HUES6 (cell line): ENCODE results near the gene AGFG1.

Experiments
- H3K27ac ChIP-seq: 2 replicates; pipeline ENCODE4 v1.7.0; 2013; ENCODE audit warnings: low read depth, mild to moderate bottlenecking, low read length, inconsistent platforms
- H3K27me3 ChIP-seq: 2 replicates; pipeline ENCODE4 v1.6.1; 2013; ENCODE audit warnings: low read length; ENCODE audit not compliant: control insufficient read depth, insufficient read depth
- H3K36me3 ChIP-seq: 2 replicates; pipeline ENCODE4 v1.6.1; 2013; ENCODE audit warnings: low read length; ENCODE audit not compliant: control insufficient read depth, insufficient read depth
- H3K4me1 ChIP-seq: 2 replicates; pipeline ENCODE4 v1.6.1; 2013; ENCODE audit warnings: low read length; ENCODE audit not compliant: control insufficient read depth, insufficient read depth
- H3K4me3 ChIP-seq: 2 replicates; pipeline ENCODE4 v1.5.1; 2013; ENCODE audit warnings: low read depth, low read length
- H3K9ac ChIP-seq: one replicate; pipeline ENCODE4 v1.6.1; 2013; ENCODE audit warnings: mild to moderate bottlenecking, low read length
- H3K9me3 ChIP-seq: 2 replicates; pipeline ENCODE4 v1.6.1; 2013; ENCODE audit warnings: low read depth, low read length; ENCODE audit not compliant: control insufficient read depth, insufficient read depth

The AGFG1 gene

GRCh38 chr2:227500301-227500630 is 28.3 kb downstream of the AGFG1 start:
- peaks cover 1% of the 10 kb centered on the region; the same call in 1 of the 2 replicates for H3K36me3 ChIP-seq
- H3K27ac ChIP-seq, result no peak overlapping the region
- no peaks in the 10 kb centered on the region for H3K9me3 ChIP-seq
- H3K4me1 ChIP-seq, result peaks cover 4% of the 10 kb centered on the region; the same call in 1 of the 2 replicates
- no peak overlapping the region for H3K4me3 ChIP-seq
- H3K27me3 ChIP-seq, result no peaks in the 10 kb centered on the region
- H3K9ac ChIP-seq, result no peak overlapping the region

- Histone ChIP-seq H3K9ac (no peak overlapping the region), H3K27me3 (no peaks in the 10 kb centered on the region), H3K4me1 (peaks cover 14% of the 10 kb centered on the region; the same call in 1 of the 2 replicates), H3K9me3 (no peaks in the 10 kb centered on the region), H3K27ac (no peak overlapping the region), H3K4me3 (no peak overlapping the region), H3K36me3 (no peaks in the 10 kb centered on the region)
Observed at GRCh38 chr2:227503433-227504406, 31.8 kb downstream of the AGFG1 start.

- peaks cover 21% of the 10 kb centered on the region for H3K4me1 ChIP-seq
- no peak overlapping the region for H3K4me3 ChIP-seq
- no peaks in the 10 kb centered on the region for H3K36me3 ChIP-seq
- no peaks in the 10 kb centered on the region for H3K27me3 ChIP-seq
- no peak overlapping the region for H3K27ac ChIP-seq
- no peak overlapping the region for H3K9ac ChIP-seq
- no peaks in the 10 kb centered on the region for H3K9me3 ChIP-seq
Observed at GRCh38 chr2:227504700-227505099, 32.7 kb downstream of the AGFG1 start.

- Histone ChIP-seq H3K9me3 (no peaks in the 10 kb centered on the region), H3K4me3 (no peak overlapping the region), H3K36me3 (no peaks in the 10 kb centered on the region), H3K9ac (no peak overlapping the region), H3K27ac (no peak overlapping the region), H3K4me1 (peaks cover 38% of the 10 kb centered on the region), H3K27me3 (no peaks in the 10 kb centered on the region)
Observed at GRCh38 chr2:227506456-227506855, 34.5 kb downstream of the AGFG1 start.

DNA sequence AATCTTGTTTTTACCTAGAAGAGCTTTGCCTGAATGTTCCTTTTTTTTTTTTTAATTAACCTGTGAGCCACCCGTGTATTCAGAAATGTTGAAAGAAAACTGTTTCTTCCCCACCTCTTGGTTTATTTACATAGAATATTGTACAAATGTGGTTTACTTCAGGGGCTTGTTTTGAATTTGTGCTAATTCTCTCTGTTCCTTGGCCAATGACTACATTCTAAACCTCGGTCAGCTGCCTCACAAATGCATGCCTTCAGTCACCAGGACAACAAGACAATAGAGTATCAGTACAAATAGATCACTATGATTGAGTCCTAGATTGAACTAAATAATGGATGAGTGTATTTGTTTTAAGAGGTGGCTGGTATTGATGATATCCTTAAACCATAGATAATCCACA is 36.0 kb downstream of the AGFG1 start:
- Histone ChIP-seq H3K4me1 (peaks cover 40% of the 10 kb centered on the region), H3K36me3 (no peaks in the 10 kb centered on the region), H3K27ac (peak overlapping the region; percentile 29), H3K9me3 (no peaks in the 10 kb centered on the region), H3K9ac (no peak overlapping the region), H3K4me3 (no peak overlapping the region), H3K27me3 (no peaks in the 10 kb centered on the region)

GRCh38 chr2:227509076-227509475 is 37.1 kb downstream of the AGFG1 start:
- Histone ChIP-seq H3K9me3 (no peaks in the 10 kb centered on the region), H3K4me3 (no peak overlapping the region), H3K4me1 (peaks cover 45% of the 10 kb centered on the region), H3K27me3 (no peaks in the 10 kb centered on the region), H3K27ac (no peak overlapping the region), H3K9ac (no peak overlapping the region), H3K36me3 (no peaks in the 10 kb centered on the region)

GRCh38 chr2:227509824-227510619 is 38.1 kb downstream of the AGFG1 start:
- Histone ChIP-seq H3K4me1 (peaks cover 53% of the 10 kb centered on the region), H3K36me3 (no peaks in the 10 kb centered on the region), H3K9ac (no peak overlapping the region), H3K9me3 (no peaks in the 10 kb centered on the region), H3K4me3 (no peak overlapping the region), H3K27ac (no peak overlapping the region), H3K27me3 (no peaks in the 10 kb centered on the region)

GRCh38 chr2:227510620-227510958 is 38.6 kb downstream of the AGFG1 start:
- H3K27ac ChIP-seq, result no peak overlapping the region

GRCh38 chr2:227511239-227511930 is 39.4 kb downstream of the AGFG1 start:
- peaks cover 54% of the 10 kb centered on the region for H3K4me1 ChIP-seq
- no peak overlapping the region for H3K27ac ChIP-seq
- H3K4me3 ChIP-seq, result no peak overlapping the region
- no peaks in the 10 kb centered on the region for H3K36me3 ChIP-seq
- no peaks in the 10 kb centered on the region for H3K9me3 ChIP-seq
- H3K27me3 ChIP-seq, result no peaks in the 10 kb centered on the region
- no peak overlapping the region for H3K9ac ChIP-seq

More at GRCh38 chr2:227510620-227510958, 38.6 kb downstream of the AGFG1 start:
- Histone ChIP-seq H3K4me1 (peaks cover 53% of the 10 kb centered on the region), H3K9ac (no peak overlapping the region), H3K9me3 (no peaks in the 10 kb centered on the region), H3K4me3 (no peak overlapping the region), H3K36me3 (no peaks in the 10 kb centered on the region), H3K27me3 (no peaks in the 10 kb centered on the region)

DNA sequence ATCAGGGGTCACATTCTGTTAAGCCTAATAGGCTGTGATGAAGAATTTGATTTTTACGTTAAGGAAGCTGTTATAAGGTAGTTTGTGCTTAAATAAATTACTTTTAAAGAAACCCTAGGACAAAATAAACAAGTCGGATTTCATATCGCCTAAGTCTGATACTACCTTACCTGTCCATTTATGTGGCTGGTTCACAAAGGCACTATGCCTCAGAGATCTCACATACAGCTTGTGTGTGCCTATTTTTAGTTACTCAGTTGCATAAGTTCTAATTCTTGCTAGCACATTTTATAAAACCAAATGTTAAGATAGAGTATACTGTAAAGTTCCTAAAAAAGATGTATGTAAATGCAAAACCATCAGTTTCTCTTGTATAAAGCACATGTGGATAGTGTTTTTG is 40.0 kb downstream of the AGFG1 start:
- Histone ChIP-seq H3K36me3 (no peaks in the 10 kb centered on the region), H3K27ac (no peak overlapping the region), H3K27me3 (no peaks in the 10 kb centered on the region), H3K4me3 (no peak overlapping the region), H3K4me1 (peaks cover 49% of the 10 kb centered on the region), H3K9ac (no peak overlapping the region), H3K9me3 (no peaks in the 10 kb centered on the region)
